Bronchial epithelial cell (primary cell): ENCODE results near the gene UBAP1. TPM values are rescaled to one million over a fixed set of nuclear protein-coding genes. Genes with fewer than 3 reads are reported as not detected.
"Not testable (repeated sequence)": the region's sequence is repeated elsewhere in the genome, so short reads cannot be mapped to it uniquely, and the experiment has no call there.

Experiments used
- DNase-seq: peaks from one replicate; pipeline ENCODE4 v3.0.0-alpha.2; 2010; ENCODE audit warnings: low read depth
- FAIRE-seq: peaks from 2 replicates; lab custom pipeline; 2011; peaks lifted over from hg19 to GRCh38; lab: Jason Lieb, UNC
- H3K27me3 ChIP-seq: 2 replicates; pipeline ENCODE4 v1.5.1; 2011; ENCODE audit warnings: low read length; ENCODE audit not compliant: control insufficient read depth, insufficient read depth
- H3K36me3 ChIP-seq: 2 replicates; pipeline ENCODE4 v1.5.1; 2011; ENCODE audit warnings: low read length; ENCODE audit not compliant: control insufficient read depth, insufficient read depth
- H3K4me3 ChIP-seq: 2 replicates; pipeline ENCODE4 v1.5.1; 2011; ENCODE audit warnings: mild to moderate bottlenecking, low read depth, low read length, control low read depth
- total RNA-seq: library from RNA; depleted of rRNA; stranded (reverse); fragments of >200 nt; gene quantifications from 2 replicates; pipeline ENCODE4 v1.2.1, GENCODE V29; 2014
- TF ChIP-seq, protein P1 (sequence below): IDR thresholded peaks from 2 replicates; pipeline ENCODE4 v1.5.1; 2011; ENCODE audit warnings: mild to moderate bottlenecking, moderate library complexity, low read length, control low read depth, inconsistent platforms; ENCODE audit not compliant: insufficient read depth, severe bottlenecking

UBAP1 gene
- total RNA-seq, 1 donor from 2014 or later: 37.6 TPM

- TF ChIP-seq, protein P1, sequence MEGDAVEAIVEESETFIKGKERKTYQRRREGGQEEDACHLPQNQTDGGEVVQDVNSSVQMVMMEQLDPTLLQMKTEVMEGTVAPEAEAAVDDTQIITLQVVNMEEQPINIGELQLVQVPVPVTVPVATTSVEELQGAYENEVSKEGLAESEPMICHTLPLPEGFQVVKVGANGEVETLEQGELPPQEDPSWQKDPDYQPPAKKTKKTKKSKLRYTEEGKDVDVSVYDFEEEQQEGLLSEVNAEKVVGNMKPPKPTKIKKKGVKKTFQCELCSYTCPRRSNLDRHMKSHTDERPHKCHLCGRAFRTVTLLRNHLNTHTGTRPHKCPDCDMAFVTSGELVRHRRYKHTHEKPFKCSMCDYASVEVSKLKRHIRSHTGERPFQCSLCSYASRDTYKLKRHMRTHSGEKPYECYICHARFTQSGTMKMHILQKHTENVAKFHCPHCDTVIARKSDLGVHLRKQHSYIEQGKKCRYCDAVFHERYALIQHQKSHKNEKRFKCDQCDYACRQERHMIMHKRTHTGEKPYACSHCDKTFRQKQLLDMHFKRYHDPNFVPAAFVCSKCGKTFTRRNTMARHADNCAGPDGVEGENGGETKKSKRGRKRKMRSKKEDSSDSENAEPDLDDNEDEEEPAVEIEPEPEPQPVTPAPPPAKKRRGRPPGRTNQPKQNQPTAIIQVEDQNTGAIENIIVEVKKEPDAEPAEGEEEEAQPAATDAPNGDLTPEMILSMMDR: no peak
- no peaks in the 10 kb centered on the region for H3K27me3 ChIP-seq
- H3K4me3 ChIP-seq: no peak overlapping the region
- DNase-seq (no peak), FAIRE-seq (no peak)
- H3K36me3 ChIP-seq: peaks cover 14% of the 10 kb centered on the region
These were observed 64.0 kb downstream of the UBAP1 start for GRCh38 chr9:34242830-34243229.

DNA sequence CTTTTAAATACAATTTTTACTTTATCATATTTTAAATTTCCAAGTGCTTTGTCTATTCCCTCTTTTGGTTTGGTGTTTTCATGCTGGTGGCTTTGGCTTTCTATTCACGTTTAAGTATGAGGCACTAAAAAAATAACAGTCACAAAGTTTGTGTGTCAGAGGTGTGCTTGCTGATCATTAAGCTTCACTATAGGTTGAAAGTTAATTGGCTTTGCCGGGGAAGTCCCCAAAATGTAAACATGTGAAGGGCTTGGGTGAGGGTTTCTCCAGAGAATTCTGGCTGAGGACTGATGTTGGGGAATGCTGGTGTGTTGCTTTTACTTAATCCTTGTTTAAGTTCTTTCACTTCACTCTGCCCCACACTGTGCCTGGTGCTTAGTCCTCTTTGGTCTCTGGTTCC lies 66.4 kb downstream of the UBAP1 start:
- not testable (repeated sequence) for H3K4me3 ChIP-seq, DNase-seq, H3K27me3 ChIP-seq
- H3K36me3 ChIP-seq: peaks cover 20% of the 10 kb centered on the region
- peak; percentile 75 for FAIRE-seq

GRCh38 chr9:34246453-34246852 lies 67.6 kb downstream of the UBAP1 start:
- H3K4me3 ChIP-seq: no peak overlapping the region
- TF ChIP-seq, protein P1: no peak
- peaks cover 20% of the 10 kb centered on the region for H3K36me3 ChIP-seq
- FAIRE-seq (no peak), DNase-seq (no peak)
- no peaks in the 10 kb centered on the region for H3K27me3 ChIP-seq

DNA sequence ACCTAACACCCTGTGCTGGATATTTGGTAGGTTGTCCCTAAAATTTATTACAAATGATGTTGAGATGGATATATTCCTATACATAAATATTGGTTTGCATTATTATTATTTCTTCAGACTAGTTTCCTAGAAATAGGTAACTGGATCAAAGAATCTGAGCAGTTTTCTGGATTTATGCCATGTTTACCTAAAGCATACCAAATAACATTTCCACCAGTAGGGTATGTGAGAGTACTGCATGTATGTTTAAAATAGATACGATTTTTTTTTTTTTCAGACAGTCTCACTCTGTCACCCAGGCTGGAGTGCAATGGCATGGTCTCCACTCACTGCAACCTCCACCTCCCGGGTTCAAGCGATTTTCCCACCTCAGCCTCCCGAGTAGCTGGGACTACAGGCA lies 68.9 kb downstream of the UBAP1 start:
- not testable (repeated sequence) for DNase-seq, FAIRE-seq, H3K27me3 ChIP-seq, H3K4me3 ChIP-seq
- peaks cover 18% of the 10 kb centered on the region for H3K36me3 ChIP-seq

- no peak for FAIRE-seq
- TF ChIP-seq, protein P1: no peak
- Histone ChIP-seq H3K4me3 (no peak overlapping the region), H3K27me3 (no peaks in the 10 kb centered on the region), H3K36me3 (peaks cover 19% of the 10 kb centered on the region)
- peak; percentile 52 for DNase-seq
These were observed 70.4 kb downstream of the UBAP1 start for GRCh38 chr9:34249274-34249673.

DNA sequence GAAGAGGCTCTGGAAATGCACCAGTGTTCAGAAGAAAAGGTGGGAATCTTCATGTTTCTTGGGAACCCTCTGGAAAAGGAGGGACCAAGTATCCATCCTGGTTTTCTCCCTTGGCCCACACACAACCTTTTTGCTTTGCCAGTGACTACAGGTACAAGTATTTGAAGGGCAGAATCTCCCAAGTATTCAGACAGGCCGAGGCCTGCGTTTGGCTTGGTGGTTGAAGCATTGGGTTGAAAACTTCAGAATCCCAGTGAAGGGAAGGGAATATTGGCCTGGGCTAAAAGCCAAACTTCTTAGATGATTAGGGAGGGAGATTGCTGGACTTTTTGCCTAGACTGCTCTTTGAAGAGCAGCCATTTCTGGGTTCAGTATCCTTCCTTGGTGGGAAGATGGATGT lies 71.9 kb downstream of the UBAP1 start:
- Histone ChIP-seq H3K36me3 (peaks cover 19% of the 10 kb centered on the region), H3K4me3 (no peak overlapping the region), H3K27me3 (no peaks in the 10 kb centered on the region)
- TF ChIP-seq, protein P1: no peak
- FAIRE-seq: no peak
- peak; percentile 92 for DNase-seq

- no peak overlapping the region for H3K4me3 ChIP-seq
- TF ChIP-seq, protein P1: no peak
- peaks cover 16% of the 10 kb centered on the region for H3K36me3 ChIP-seq
- DNase-seq (no peak), FAIRE-seq (no peak)
- H3K27me3 ChIP-seq: no peaks in the 10 kb centered on the region
These were observed 73.2 kb downstream of the UBAP1 start for GRCh38 chr9:34252016-34252415.
